Upper lobe of left lung (tissue), 6 donors: Measurements from ENCODE around the gene FRZB. TPM values are rescaled to one million over a fixed set of nuclear protein-coding genes. Genes with fewer than 3 reads are reported as not detected.

ENCODE experiments used
- ATAC-seq, 2 donors: fragments of 200-7000 bp; cut with Tn5 transposase; one replicate each; pipeline ENCODE4 v1.9.1; 2022; ENCODE audit warnings: mild to moderate bottlenecking in 2 of 2, moderate library complexity in 2 of 2; ENCODE audit not compliant: low FRiP score in 2 of 2
- DNase-seq, 2 donors: peaks; one replicate each; pipeline ENCODE4 v3.0.0-alpha.2; 2019 to 2020
- H3K27ac ChIP-seq, 4 donors: fragments of 200-600 bp; sonication (generic); one replicate each; pipeline ENCODE4 v1.5.1; 2016 to 2019
- H3K27me3 ChIP-seq, 4 donors: fragments of 200-600 bp; sonication (generic); one replicate each; pipeline ENCODE4 v1.5.1; 2017 to 2019
- H3K36me3 ChIP-seq, 4 donors: fragments of 200-600 bp; sonication (generic); one replicate each; pipeline ENCODE4 v1.5.1; 2016 to 2019
- H3K4me1 ChIP-seq, 4 donors: fragments of 200-600 bp; sonication (generic); one replicate each; pipeline ENCODE4 v1.5.1; 2018 to 2019
- H3K4me3 ChIP-seq, 4 donors: fragments of 200-600 bp; sonication (generic); one replicate each; pipeline ENCODE4 v1.5.1; 2017 to 2019; ENCODE audit warnings: mild to moderate bottlenecking in 2 of 4, moderate library complexity in 1 of 4
- H3K9me3 ChIP-seq, 4 donors: fragments of 200-600 bp; sonication (generic); one replicate each; pipeline ENCODE4 v1.5.1; 2018 to 2019
- CTCF ChIP-seq, 6 experiments: fragments of 450-650 bp in 4 of 6; fragments of 200-600 bp in 2 of 6; sonication (generic) in 2 of 6; IDR thresholded peaks; one replicate each; pipeline ENCODE4 v1.5.1; 2016 to 2019; ENCODE audit warnings: antibody characterized with exemption in 6 of 6
- EP300 ChIP-seq, 4 donors: sonication (generic); formaldehyde crosslinking; IDR thresholded peaks; one replicate each; pipeline ENCODE4 v1.5.1; 2017; ENCODE audit warnings: antibody characterized with exemption in 4 of 4, control low read depth in 2 of 4
- POLR2A ChIP-seq, 4 donors: fragments of 450-650 bp; IDR thresholded peaks; one replicate each; pipeline ENCODE4 v1.5.1; 2016 to 2017; ENCODE audit warnings: antibody characterized with exemption in 4 of 4, mild to moderate bottlenecking in 2 of 4
- POLR2AphosphoS5 ChIP-seq, 2 donors: sonication (generic); formaldehyde crosslinking; IDR thresholded peaks; one replicate each; pipeline ENCODE4 v1.5.1; 2017; ENCODE audit warnings: antibody characterized with exemption in 2 of 2
- WGBS, 2 donors: methylation state at CpG; one replicate each; pipeline ENCODE4 v1.1.5; 2017 to 2018; 5-methylcytosine and 5-hydroxymethylcytosine counted together
- total RNA-seq, 6 donors: library from RNA; depleted of rRNA in 4 of 6; stranded (reverse); fragments of >200 nt in 4 of 6; gene quantifications; one replicate each; pipeline versions ENCODE4 v1.1.0 to v1.2.1, GENCODE V29; 2016 to 2021
- donor health status: DM: no; HTN: no; CAD: no; lungs with moderate emphysema.
- donor health status: DM: no; HTN: yes; CAD: no; lungs with severe emphysema.

The FRZB gene
- total RNA-seq, 6 donors from 2014 or later = 0.39 to 5.7 (median 3.3) TPM; not detected in 1

GRCh38 chr2:182867426-182868053 lies 1.1 kb upstream of the FRZB start:
- Histone ChIP-seq H3K9me3 (no peaks in the 10 kb centered on the region), H3K36me3 (no peaks in the 10 kb centered on the region), H3K4me3 (peak overlapping the region in 3 of 4 donors; percentile 25 to 48 (median 41)), H3K4me1 (peaks cover 11 to 17% (median 16%) of the 10 kb centered on the region in 4 donors), H3K27ac (peak overlapping the region in 2 of 4 donors; percentile 47 to 51), H3K27me3 (peaks cover 0 to 7% (median 0%) of the 10 kb centered on the region in 4 donors)
- WGBS, 2 donors = 39 to 43% methylated on average over 12 of the region's 12 CpGs
- TF ChIP-seq POLR2AphosphoS5 (IDR thresholded peaks at IDR 0.05) (no peak), POLR2A (IDR thresholded peaks at IDR 0.05) (no peak), EP300 (IDR thresholded peaks at IDR 0.05) (no peak), CTCF (IDR thresholded peaks at IDR 0.05) (no peak)
- no peak for DNase-seq
- no peak for ATAC-seq

GRCh38 chr2:182866095-182866460 lies 359 bp downstream of the FRZB start:
- ATAC-seq (peak; percentile 38 to 65), DNase-seq (no peak)
- Histone ChIP-seq H3K4me1 (peaks cover 11 to 17% (median 16%) of the 10 kb centered on the region in 4 donors), H3K9me3 (no peaks in the 10 kb centered on the region), H3K27ac (peak overlapping the region in 1 of 4 donors; percentile 12), H3K4me3 (peak overlapping the region in 3 of 4 donors; percentile 25 to 48 (median 41)), H3K36me3 (no peaks in the 10 kb centered on the region), H3K27me3 (peaks cover 0 to 7% (median 0%) of the 10 kb centered on the region in 4 donors)
- no peak for TF ChIP-seq POLR2AphosphoS5 (IDR thresholded peaks at IDR 0.05)
- TF ChIP-seq CTCF (IDR thresholded peaks at IDR 0.05) = no peak
- TF ChIP-seq EP300 (IDR thresholded peaks at IDR 0.05) = no peak
- TF ChIP-seq POLR2A (IDR thresholded peaks at IDR 0.05) = no peak
- WGBS, 2 donors = 14 to 19% methylated on average over 15 to 17 of the region's 19 CpGs

GRCh38 chr2:182864949-182865570 lies 1.4 kb downstream of the FRZB start:
- Histone ChIP-seq H3K4me1 (peaks cover 11 to 17% (median 16%) of the 10 kb centered on the region in 4 donors), H3K4me3 (no peak overlapping the region), H3K36me3 (no peaks in the 10 kb centered on the region), H3K9me3 (no peaks in the 10 kb centered on the region), H3K27me3 (peaks cover 0 to 7% (median 0%) of the 10 kb centered on the region in 4 donors), H3K27ac (no peak overlapping the region)
- no peak for TF ChIP-seq CTCF (IDR thresholded peaks at IDR 0.05)
- no peak for TF ChIP-seq POLR2AphosphoS5 (IDR thresholded peaks at IDR 0.05)
- no peak for TF ChIP-seq POLR2A (IDR thresholded peaks at IDR 0.05)
- TF ChIP-seq EP300 (IDR thresholded peaks at IDR 0.05) = no peak
- 86 to 89% methylated on average over 4 of the region's 4 CpGs for WGBS, 2 donors
- ATAC-seq = no peak
- DNase-seq = no peak

- no peaks in the 10 kb centered on the region for H3K9me3 ChIP-seq
- H3K4me3 ChIP-seq = no peak overlapping the region
- peaks cover 0 to 7% (median 0%) of the 10 kb centered on the region in 4 donors for H3K27me3 ChIP-seq
- H3K36me3 ChIP-seq = no peaks in the 10 kb centered on the region
- TF ChIP-seq EP300 (IDR thresholded peaks at IDR 0.05) = no peak
- TF ChIP-seq POLR2A (IDR thresholded peaks at IDR 0.05) = no peak
- TF ChIP-seq POLR2AphosphoS5 (IDR thresholded peaks at IDR 0.05) = no peak
- no peak for TF ChIP-seq CTCF (IDR thresholded peaks at IDR 0.05)
- no peak overlapping the region for H3K27ac ChIP-seq
- no peak for ATAC-seq
- no peak for DNase-seq
- peaks cover 11 to 17% (median 16%) of the 10 kb centered on the region in 4 donors for H3K4me1 ChIP-seq
Observed at GRCh38 chr2:182863642-182864041, 2.8 kb downstream of the FRZB start.
